UCSD-AML1 (cell line): ENCODE results near the gene TMEM95.

Source experiments
- DNase-seq: peaks from one replicate; lab custom pipeline; 2025; ENCODE audit not compliant: unreplicated experiment; lab: John Stamatoyannopoulos, UW

The TMEM95 gene, protein sequence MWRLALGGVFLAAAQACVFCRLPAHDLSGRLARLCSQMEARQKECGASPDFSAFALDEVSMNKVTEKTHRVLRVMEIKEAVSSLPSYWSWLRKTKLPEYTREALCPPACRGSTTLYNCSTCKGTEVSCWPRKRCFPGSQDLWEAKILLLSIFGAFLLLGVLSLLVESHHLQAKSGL

GRCh38 chr17:7355053-7355452 lies at the start of gene TMEM95:
Gene TMEM95, plus strand, starts transcription at chr17:7355156. Its CDS starts 49 bp downstream, at chr17:7355205.
- DNase-seq, result no peak

GRCh38 chr17:7306911-7307685 lies 47.9 kb upstream of the TMEM95 start, which contains the start of gene EIF5A:
Gene EIF5A, plus strand, starts transcription at chr17:7307628. Its CDS starts 2,008 bp downstream, at chr17:7309636.
- peak; percentile 100 for DNase-seq

- peak; percentile 56 for DNase-seq
Measured at GRCh38 chr17:7307686-7308624, 47.0 kb upstream of the TMEM95 start.

- peak; percentile 69 for DNase-seq
Measured at GRCh38 chr17:7308625-7309433, 46.1 kb upstream of the TMEM95 start.

GRCh38 chr17:7309628-7310027 lies 45.3 kb upstream of the TMEM95 start:
- DNase-seq, result no peak

GRCh38 chr17:7311110-7311705 lies 43.7 kb upstream of the TMEM95 start:
- no peak for DNase-seq

- no peak for DNase-seq
Measured at GRCh38 chr17:7312432-7313087, 42.4 kb upstream of the TMEM95 start.

- DNase-seq, result no peak
Measured at GRCh38 chr17:7313088-7313889, 41.7 kb upstream of the TMEM95 start.

- no peak for DNase-seq
Measured at GRCh38 chr17:7313890-7314718, 40.9 kb upstream of the TMEM95 start.

DNA sequence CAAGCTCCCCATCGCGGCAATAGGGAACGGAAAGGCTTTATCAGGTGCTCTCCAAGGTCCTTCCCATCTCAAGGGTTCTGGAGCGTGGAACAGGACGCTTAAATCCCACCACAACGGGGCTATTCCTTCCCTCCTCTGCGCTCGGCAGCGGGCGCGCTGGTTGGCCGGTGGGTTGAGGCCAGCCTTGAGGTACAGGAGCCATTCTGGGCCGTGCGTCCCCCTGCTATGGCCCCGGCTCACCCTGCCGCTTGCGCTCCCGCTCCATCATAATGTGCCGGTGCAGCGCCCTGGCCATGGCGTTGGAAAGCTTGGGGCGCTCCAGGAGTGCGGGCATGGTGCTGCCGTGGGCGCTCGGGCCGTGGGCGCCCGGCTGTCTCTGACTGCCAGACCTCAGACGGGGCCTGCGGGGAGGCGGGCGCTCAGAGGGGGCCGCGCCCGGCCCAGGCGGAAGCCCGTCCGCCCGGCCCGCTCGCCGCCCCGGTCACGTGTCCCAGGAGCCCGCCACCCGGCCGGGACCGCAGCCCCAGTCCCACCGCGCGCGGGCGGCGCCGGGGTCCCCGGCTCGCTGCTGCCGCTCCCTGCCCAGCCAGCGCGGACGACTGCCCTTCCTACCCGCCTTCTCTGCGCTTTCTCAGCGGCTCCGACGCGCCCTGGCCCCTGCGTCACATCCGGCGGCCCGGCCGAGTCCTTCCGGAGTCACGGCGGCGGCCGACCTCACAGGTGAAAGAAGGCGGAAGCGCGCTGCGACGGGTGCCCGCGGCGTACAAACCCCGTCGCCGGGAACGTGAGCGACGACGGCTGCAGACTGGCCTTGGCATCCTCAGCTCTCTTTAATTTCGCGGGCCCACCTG lies 40.0 kb upstream of the TMEM95 start, which contains the start of gene GPS2:
GPS2 (minus strand) TSS at position 642 of the 851 bp plus-strand sequence; CDS start at position 334, 308 bp downstream.
- DNase-seq, result peak; percentile 85

- DNase-seq, result no peak
Measured at GRCh38 chr17:7315570-7316235, 39.3 kb upstream of the TMEM95 start.

DNA sequence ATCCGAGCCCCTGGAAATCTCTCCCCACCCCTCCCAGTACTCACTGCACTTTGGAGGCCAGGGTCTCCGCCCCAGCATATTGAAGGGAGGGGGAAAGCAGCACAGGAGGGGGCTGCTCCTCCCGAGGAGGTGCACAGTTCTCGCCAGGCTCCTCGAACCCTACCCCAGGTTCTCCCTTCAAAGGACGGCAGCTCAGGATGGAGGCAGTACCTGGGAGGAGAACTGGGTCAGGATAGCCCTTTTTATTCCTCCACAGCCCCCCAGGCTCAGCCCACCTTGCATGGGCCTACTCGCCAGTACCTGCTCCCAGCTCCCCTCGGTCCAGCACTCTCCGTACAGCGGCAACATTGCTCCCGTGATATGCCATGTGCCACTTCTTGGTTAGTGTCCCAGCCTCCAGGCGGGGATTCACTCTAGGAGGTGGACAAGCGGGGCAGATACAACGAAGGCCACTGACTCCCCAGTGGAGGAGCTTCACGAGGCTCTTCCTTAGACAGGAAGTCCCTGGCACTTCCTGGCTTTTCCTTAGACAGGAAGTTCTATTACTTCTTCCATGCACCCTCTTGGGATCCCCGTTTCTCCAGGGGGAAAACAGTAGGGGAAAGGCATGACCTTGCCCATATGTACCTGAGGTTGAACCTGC lies 37.7 kb upstream of the TMEM95 start:
- no peak for DNase-seq

DNA sequence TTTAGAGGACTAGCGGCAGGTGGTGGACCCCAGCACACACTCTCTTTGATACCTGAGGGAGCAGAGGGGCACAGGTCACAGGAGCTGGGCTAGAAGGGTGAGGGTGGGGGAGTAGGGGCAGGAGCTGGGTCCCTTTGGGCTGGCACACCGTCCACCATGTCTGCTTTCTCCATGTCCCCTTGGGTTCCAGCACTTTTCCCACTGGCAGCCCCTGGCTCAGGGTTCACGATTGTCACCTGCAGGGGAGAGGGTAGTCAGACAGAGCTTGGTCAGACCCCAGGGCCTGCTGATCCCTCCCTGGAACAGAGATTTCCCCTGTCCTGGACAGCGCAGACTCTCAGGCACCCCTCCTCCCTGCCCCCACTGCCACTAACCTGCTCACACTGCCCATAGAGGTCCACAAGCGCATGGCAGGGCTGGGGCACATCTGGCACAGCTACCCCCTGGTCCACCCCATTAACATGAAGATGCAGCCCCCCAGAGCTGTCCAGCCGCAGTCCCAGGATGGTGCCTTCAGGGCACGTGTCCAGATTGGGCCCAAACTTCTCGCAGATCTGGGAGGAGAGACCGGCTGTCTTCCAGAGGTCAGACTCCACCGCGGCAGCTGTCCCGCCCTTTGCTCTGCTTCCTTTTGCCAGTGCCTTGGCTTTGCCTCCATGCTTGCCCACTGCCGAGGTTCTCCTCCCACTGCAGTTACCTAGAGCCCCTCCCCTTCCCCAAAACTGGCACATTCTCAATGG lies 36.7 kb upstream of the TMEM95 start:
- no peak for DNase-seq

- no peak for DNase-seq
Measured at GRCh38 chr17:7321466-7321865, 33.5 kb upstream of the TMEM95 start.

DNA sequence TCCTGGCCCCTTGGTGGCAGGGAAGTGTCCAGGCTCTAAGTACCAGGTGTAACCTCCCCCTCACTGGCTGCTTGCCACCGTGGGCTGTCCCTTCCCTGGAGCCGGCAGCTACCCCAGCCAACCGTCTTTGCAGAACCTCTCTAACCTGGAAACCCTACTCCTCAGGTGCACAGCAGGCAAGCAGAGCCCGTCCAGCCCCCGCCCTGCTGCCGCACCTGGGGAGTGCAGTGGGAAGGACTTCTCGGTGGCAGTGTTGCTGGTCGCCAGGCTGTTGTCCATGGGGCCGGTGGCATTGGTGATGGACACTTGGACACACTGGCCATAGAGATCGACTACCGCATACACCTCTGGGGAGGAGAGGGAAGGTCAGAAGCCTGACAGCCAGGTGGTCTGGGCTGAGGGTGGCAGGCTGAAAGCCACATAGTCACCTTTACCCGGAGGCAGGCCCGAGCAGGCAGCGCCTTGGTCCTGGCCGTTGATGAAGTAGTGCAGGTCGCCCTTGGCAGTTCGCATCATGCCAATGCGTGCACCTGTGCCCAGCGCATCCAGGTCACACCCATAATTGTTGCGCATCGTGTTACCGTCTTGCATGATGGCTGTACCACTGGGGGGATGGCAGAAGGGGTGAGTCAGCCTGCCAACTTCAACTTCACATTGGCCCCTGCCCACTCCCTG lies 32.3 kb upstream of the TMEM95 start:
- DNase-seq, result no peak
